Ovary (tissue), 9 donors: ENCODE results near the gene SERPINB6. TPM values are rescaled to one million over a fixed set of nuclear protein-coding genes. Genes with fewer than 3 reads are reported as not detected.

Source experiments
- DNase-seq, 5 donors: peaks; one replicate each; pipeline ENCODE4 v3.0.0-alpha.2; 2019 to 2020
- H3K27ac ChIP-seq, 2 donors: fragments of 200-600 bp; one replicate each; pipeline versions ENCODE4 v1.5.1 to v1.8.0; 2019 to 2022
- H3K27me3 ChIP-seq: fragments of 200-600 bp; one replicate; pipeline ENCODE4 v1.8.0; 2022
- H3K36me3 ChIP-seq: fragments of 200-600 bp; sonication (generic); one replicate; pipeline ENCODE4 v1.5.1; 2019
- H3K4me1 ChIP-seq: one replicate; pipeline ENCODE4 v1.8.1; 2013; ENCODE audit warnings: mild to moderate bottlenecking, moderate library complexity; ENCODE audit not compliant: insufficient read depth
- H3K4me3 ChIP-seq: fragments of 200-600 bp; sonication (generic); one replicate; pipeline ENCODE4 v1.5.1; 2017
- H3K9me3 ChIP-seq, 2 donors: fragments of 200-600 bp in 1 of 2; sonication (generic) in 1 of 2; one replicate each; pipeline versions ENCODE4 v1.5.1 to v1.8.1; 2013 to 2019; ENCODE audit warnings: mild to moderate bottlenecking in 1 of 2, moderate library complexity in 1 of 2
- CTCF ChIP-seq, 3 donors: fragments of 450-650 bp in 2 of 3; fragments of 200-600 bp in 1 of 3; IDR thresholded peaks; one replicate each; pipeline versions ENCODE4 v1.5.1 to v1.8.0; 2016 to 2022; ENCODE audit warnings: antibody characterized with exemption in 3 of 3, mild to moderate bottlenecking in 1 of 3
- EP300 ChIP-seq: sonication (generic); formaldehyde crosslinking; IDR thresholded peaks from one replicate; pipeline ENCODE4 v1.6.1; 2017; ENCODE audit warnings: antibody characterized with exemption
- POLR2A ChIP-seq: fragments of 450-650 bp; IDR thresholded peaks from one replicate; pipeline ENCODE4 v1.6.1; 2017; ENCODE audit warnings: antibody characterized with exemption, mild to moderate bottlenecking, moderate library complexity
- WGBS, 3 donors: extraction: QIAGEN DNeasy Blood & Tissue Kit in 1 of 3; methylation state at CpG; one replicate each; pipeline versions ENCODE4 v1.1.5 to v1.1.7; 2013 to 2017; 5-methylcytosine and 5-hydroxymethylcytosine counted together
- intact Hi-C, 4 donors: fragments of 100-400 bp; cut with DNase I; formaldehyde crosslinking; loops; one replicate each; pipeline versions ENCODE4 v1.11.0 to v1.15.1; 2022 to 2023
- polyA plus RNA-seq, 2 donors: library from polyadenylated mRNA; stranded (reverse); fragments of 200-250 nt in 1 of 2; fragments of 350-450 nt in 1 of 2; fragmentation: Illumina TruSeq in 1 of 2; extraction: RNeasy Lipid Tissue Mini Kit (QIAGEN cat#74804) in 1 of 2; gene quantifications; one replicate each; pipeline ENCODE4 v1.2.3, GENCODE V29; 2013 to 2014
- total RNA-seq, 7 donors: library from RNA; depleted of rRNA in 2 of 7; stranded (reverse); fragments of >200 nt in 2 of 7; fragmentation: NEBNext Ultra II Directional in 3 of 7; extraction: Animal tissue kit (Norgen Biotek cat#: 25700) in 3 of 7; gene quantifications; one replicate each; pipeline versions ENCODE4 v1.1.0 to v1.2.4, GENCODE V29; 2016 to 2023
- donor health status: DM: no; HTN: no; CAD: no; lungs with moderate emphysema.
- donor health status: DM: no; HTN: no; CAD: no.
- donor health status: Bipolar disorder and iron deficiency.
- donor health status: DM: yes; HTN: yes; CAD: no.
- donor health status: DM: no; HTN: no; CAD: no.
- donor health status: DM: yes; HTN: yes; CAD: no.

The SERPINB6 gene
- total and polyA plus RNA-seq, 9 donors = 98.1 to 252 (median 156) TPM

GRCh38 chr6:2919886-2920285, 51.5 kb downstream of the SERPINB6 start:
- intact Hi-C loops = loop anchor here in 1 of 4 donors (10.0 kb wide), 1 partner anchor 65 kb away; no protein-coding TSS in a partner anchor
- H3K27ac ChIP-seq = no peak overlapping the region
- DNase-seq = no peak
- H3K4me3 ChIP-seq = no peak overlapping the region
- WGBS, 3 donors = 92 to 94% (median 93%) methylated on average over 6 of the region's 6 CpGs
- H3K27me3 ChIP-seq = no peaks in the 10 kb centered on the region
- H3K4me1 ChIP-seq = no peaks in the 10 kb centered on the region
- H3K36me3 ChIP-seq = no peaks in the 10 kb centered on the region
- no peaks in the 10 kb centered on the region for H3K9me3 ChIP-seq
- TF ChIP-seq EP300 (no peak), POLR2A (no peak), CTCF (IDR thresholded peaks at IDR 0.05) (no peak)

GRCh38 chr6:2919401-2919800, 52.0 kb downstream of the SERPINB6 start:
- Histone ChIP-seq H3K36me3 (no peaks in the 10 kb centered on the region), H3K9me3 (no peaks in the 10 kb centered on the region), H3K4me1 (no peaks in the 10 kb centered on the region), H3K27ac (no peak overlapping the region), H3K27me3 (no peaks in the 10 kb centered on the region), H3K4me3 (no peak overlapping the region)
- intact Hi-C loops = loop anchor here in 1 of 4 donors (10.0 kb wide), 1 partner anchor 65 kb away; no protein-coding TSS in a partner anchor
- no peak for TF ChIP-seq EP300
- 81 to 85% (median 83%) methylated on average over 4 of the region's 4 CpGs for WGBS, 3 donors
- no peak for DNase-seq

- H3K4me1 ChIP-seq = no peaks in the 10 kb centered on the region
- DNase-seq = no peak
- no peaks in the 10 kb centered on the region for H3K9me3 ChIP-seq
- no peak overlapping the region for H3K27ac ChIP-seq
- intact Hi-C loops = loop anchor here in 1 of 4 donors (10.0 kb wide), 1 partner anchor 64 kb away; no protein-coding TSS in a partner anchor
- no peak overlapping the region for H3K4me3 ChIP-seq
- H3K36me3 ChIP-seq = no peaks in the 10 kb centered on the region
- 79 to 95% (median 91%) methylated on average over 4 of the region's 4 CpGs for WGBS, 3 donors
- H3K27me3 ChIP-seq = no peaks in the 10 kb centered on the region
- TF ChIP-seq CTCF (IDR thresholded peaks at IDR 0.05) (no peak), POLR2A (no peak), EP300 (no peak)
Measured at GRCh38 chr6:2918936-2919335, 52.4 kb downstream of the SERPINB6 start.

GRCh38 chr6:2917801-2918445, 53.4 kb downstream of the SERPINB6 start:
- no peaks in the 10 kb centered on the region for H3K36me3 ChIP-seq
- H3K4me3 ChIP-seq = no peak overlapping the region
- intact Hi-C loops = loop anchor here in 1 of 4 donors (10.0 kb wide), 1 partner anchor 63 kb away; no protein-coding TSS in a partner anchor
- H3K27ac ChIP-seq = no peak overlapping the region
- 42 to 46% (median 44%) methylated on average over 14 of the region's 14 CpGs for WGBS, 3 donors
- H3K4me1 ChIP-seq = no peaks in the 10 kb centered on the region
- TF ChIP-seq CTCF (IDR thresholded peaks at IDR 0.05) (no peak), EP300 (no peak), POLR2A (no peak)
- no peak for DNase-seq
- H3K27me3 ChIP-seq = no peaks in the 10 kb centered on the region
- no peaks in the 10 kb centered on the region for H3K9me3 ChIP-seq

- Histone ChIP-seq H3K9me3 (no peaks in the 10 kb centered on the region), H3K4me1 (no peaks in the 10 kb centered on the region), H3K27ac (no peak overlapping the region), H3K4me3 (no peak overlapping the region), H3K27me3 (no peaks in the 10 kb centered on the region), H3K36me3 (no peaks in the 10 kb centered on the region)
- intact Hi-C loops = loop anchor here in 1 of 4 donors (10.0 kb wide), 1 partner anchor 62 kb away; no protein-coding TSS in a partner anchor
- TF ChIP-seq CTCF (IDR thresholded peaks at IDR 0.05) = no peak
- TF ChIP-seq POLR2A = no peak
- no peak for TF ChIP-seq EP300
- WGBS, 3 donors = 76 to 92% (median 89%) methylated on average over 4 of the region's 4 CpGs
- DNase-seq = no peak
Measured at GRCh38 chr6:2917065-2917464, 54.3 kb downstream of the SERPINB6 start.
